Effector memory CD4-positive, alpha-beta T cell (primary cell): ENCODE measurements around the gene CSH1.
"Not testable (repeated sequence)": the region's sequence is repeated elsewhere in the genome, so short reads cannot be mapped to it uniquely, and the experiment has no call there.

Experiments
- DNase-seq, 3 donors: peaks; one replicate each; pipeline ENCODE4 v3.0.0-alpha.2; 2020
- H3K27ac ChIP-seq: 2 replicates; pipeline ENCODE4 v1.7.0; 2013; ENCODE audit warnings: mild to moderate bottlenecking, low read length, moderate library complexity; ENCODE audit not compliant: insufficient read depth, poor library complexity, severe bottlenecking
- H3K27me3 ChIP-seq: replicated peaks from 2 replicates; pipeline ENCODE4 v1.7.0; 2013; ENCODE audit warnings: mild to moderate bottlenecking, low read length; ENCODE audit not compliant: insufficient read depth, control insufficient read depth, poor library complexity, severe bottlenecking
- H3K36me3 ChIP-seq: 2 replicates; pipeline ENCODE4 v1.7.0; 2013; ENCODE audit warnings: mild to moderate bottlenecking, low read length, moderate library complexity; ENCODE audit not compliant: control insufficient read depth, insufficient read depth
- H3K4me1 ChIP-seq: 2 replicates; pipeline ENCODE4 v1.7.0; 2013; ENCODE audit warnings: low read length, mild to moderate bottlenecking; ENCODE audit not compliant: control insufficient read depth, insufficient read depth, poor library complexity, severe bottlenecking
- H3K4me3 ChIP-seq: 2 replicates; pipeline ENCODE4 v1.7.0; 2013; ENCODE audit warnings: low read length, low read depth, mild to moderate bottlenecking; ENCODE audit not compliant: insufficient read depth, poor library complexity, severe bottlenecking
- H3K9me3 ChIP-seq: 2 replicates; pipeline ENCODE4 v1.7.0; 2013; ENCODE audit warnings: mild to moderate bottlenecking, low read length, moderate library complexity; ENCODE audit not compliant: control insufficient read depth
- total RNA-seq, 3 donors: gene quantifications; one replicate each; lab custom pipeline; 2026; lab: John Stamatoyannopoulos, UW

Gene CSH1
- total RNA-seq: 0 reads per million in 3 donors

GRCh38 chr17:63896524-63897354 is at the start of gene CSH1:
CSH1 (minus strand) TSS chr17:63896574; CDS start chr17:63896511, 63 bp downstream.
- not testable (repeated sequence) for H3K27me3 ChIP-seq, DNase-seq, H3K4me1 ChIP-seq, H3K27ac ChIP-seq, H3K9me3 ChIP-seq, H3K4me3 ChIP-seq, H3K36me3 ChIP-seq

GRCh38 chr17:63945784-63946439 is 49.5 kb upstream of the CSH1 start:
- Histone ChIP-seq H3K27ac (no peak overlapping the region), H3K4me1 (peaks cover 19% of the 10 kb centered on the region), H3K9me3 (no peaks in the 10 kb centered on the region), H3K27me3 (no peaks in the 10 kb centered on the region), H3K4me3 (no peak overlapping the region), H3K36me3 (no peaks in the 10 kb centered on the region)
- DNase-seq: no peak

DNA sequence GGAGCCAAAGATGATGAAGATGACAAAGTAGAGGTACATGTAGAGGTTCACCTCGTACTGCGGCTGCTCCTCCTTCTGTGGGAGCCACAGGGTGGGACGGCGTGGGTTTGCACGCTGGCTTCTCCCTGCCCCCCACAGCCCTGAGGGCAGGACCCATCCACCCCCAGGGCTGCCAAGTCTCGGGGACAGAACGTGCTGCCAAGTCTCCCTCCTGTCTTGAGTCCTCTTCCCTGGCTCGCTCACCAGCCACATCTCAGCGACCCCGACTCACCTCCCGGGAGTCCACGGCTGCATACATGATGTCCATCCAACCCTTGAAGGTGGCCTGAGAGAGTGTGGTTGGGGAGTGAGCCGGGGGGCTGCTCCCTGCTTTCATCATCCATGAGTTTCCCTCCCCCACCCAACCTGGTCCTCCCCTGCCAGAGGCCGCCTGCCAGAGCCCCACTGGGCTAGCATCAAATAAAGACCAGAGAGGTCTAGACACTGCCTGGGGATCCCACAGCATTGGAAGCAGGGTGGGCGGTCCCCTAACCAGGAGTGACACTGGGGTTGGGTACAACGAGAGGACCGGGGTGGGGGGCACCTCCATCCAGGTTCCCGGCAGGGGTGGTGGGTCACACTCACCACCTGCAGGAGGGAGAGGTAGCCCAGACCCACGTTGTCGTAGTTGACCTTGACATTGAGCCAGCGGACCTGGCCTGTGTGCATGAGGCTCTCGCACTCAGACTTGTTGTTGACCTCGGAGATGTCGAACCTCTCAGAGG is 48.5 kb upstream of the CSH1 start:
- H3K9me3 ChIP-seq: no peaks in the 10 kb centered on the region
- no peak overlapping the region for H3K27ac ChIP-seq
- H3K4me3 ChIP-seq: no peak overlapping the region
- H3K36me3 ChIP-seq: no peaks in the 10 kb centered on the region
- peaks cover 19% of the 10 kb centered on the region for H3K4me1 ChIP-seq
- DNase-seq: no peak
- H3K27me3 ChIP-seq: no peaks in the 10 kb centered on the region

GRCh38 chr17:63943745-63944144 is 47.4 kb upstream of the CSH1 start:
- H3K36me3 ChIP-seq: no peaks in the 10 kb centered on the region
- DNase-seq: no peak
- H3K4me1 ChIP-seq: peaks cover 19% of the 10 kb centered on the region
- no peak overlapping the region for H3K4me3 ChIP-seq
- no peaks in the 10 kb centered on the region for H3K9me3 ChIP-seq
- no peaks in the 10 kb centered on the region for H3K27me3 ChIP-seq
- no peak overlapping the region for H3K27ac ChIP-seq

GRCh38 chr17:63942309-63942985 is 46.1 kb upstream of the CSH1 start:
- H3K4me1 ChIP-seq: peaks cover 19% of the 10 kb centered on the region

GRCh38 chr17:63941751-63942150 is 45.4 kb upstream of the CSH1 start:
- no peak overlapping the region for H3K27ac ChIP-seq
- no peaks in the 10 kb centered on the region for H3K9me3 ChIP-seq
- H3K4me1 ChIP-seq: peaks cover 15% of the 10 kb centered on the region
- no peaks in the 10 kb centered on the region for H3K36me3 ChIP-seq
- no peak overlapping the region for H3K4me3 ChIP-seq
- no peaks in the 10 kb centered on the region for H3K27me3 ChIP-seq
- no peak for DNase-seq

More at GRCh38 chr17:63942309-63942985, 46.1 kb upstream of the CSH1 start:
- no peak for DNase-seq
- H3K9me3 ChIP-seq: no peaks in the 10 kb centered on the region
- H3K27ac ChIP-seq: no peak overlapping the region
- H3K36me3 ChIP-seq: no peaks in the 10 kb centered on the region
- H3K27me3 ChIP-seq: no peaks in the 10 kb centered on the region
- no peak overlapping the region for H3K4me3 ChIP-seq

DNA sequence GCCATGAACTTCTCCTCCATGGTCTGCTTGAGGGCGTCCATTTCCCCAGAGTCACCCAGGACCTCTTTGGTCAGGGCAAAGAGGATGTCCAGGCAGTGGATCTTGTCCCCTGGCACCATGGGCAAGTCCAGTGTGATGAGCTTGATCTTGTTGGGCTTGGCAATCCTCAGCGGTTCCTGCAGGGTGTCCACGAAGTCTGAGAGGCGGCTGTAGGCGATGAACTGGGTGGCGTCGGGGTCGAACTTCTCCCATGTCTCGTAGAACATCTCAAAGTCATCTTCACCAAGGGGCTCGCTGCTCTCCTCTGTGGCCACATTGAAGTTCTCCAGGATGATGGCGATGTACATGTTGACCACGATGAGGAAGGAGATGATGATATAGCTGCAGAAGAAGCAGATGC is 44.8 kb upstream of the CSH1 start:
- H3K9me3 ChIP-seq: no peaks in the 10 kb centered on the region
- DNase-seq: no peak
- peaks cover 9% of the 10 kb centered on the region for H3K4me1 ChIP-seq
- H3K36me3 ChIP-seq: no peaks in the 10 kb centered on the region
- no peaks in the 10 kb centered on the region for H3K27me3 ChIP-seq
- H3K27ac ChIP-seq: no peak overlapping the region
- H3K4me3 ChIP-seq: no peak overlapping the region

GRCh38 chr17:63940584-63940983 is 44.2 kb upstream of the CSH1 start:
- H3K27me3 ChIP-seq: no peaks in the 10 kb centered on the region
- no peaks in the 10 kb centered on the region for H3K36me3 ChIP-seq

DNA sequence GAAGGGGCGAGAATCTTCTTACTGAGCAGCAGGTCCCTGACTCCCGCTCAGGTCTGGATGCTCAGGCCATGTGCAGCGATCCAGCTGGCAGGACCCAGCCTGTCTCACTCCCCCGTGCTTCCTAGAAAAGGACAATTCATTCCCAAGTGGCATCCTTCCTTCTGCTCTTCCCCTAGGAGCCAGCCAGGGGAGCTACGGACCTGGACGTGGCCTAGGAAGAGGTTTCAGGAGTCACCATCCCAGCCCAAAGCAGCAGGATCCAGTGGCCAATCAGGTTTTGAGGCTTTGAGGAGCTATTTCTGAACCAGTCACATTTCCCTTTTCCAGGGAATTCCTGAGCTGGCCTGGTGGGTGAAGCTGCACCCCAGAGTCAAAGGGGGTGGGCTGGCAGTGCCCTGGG is 43.5 kb upstream of the CSH1 start:
- Histone ChIP-seq H3K4me1 (no peaks in the 10 kb centered on the region), H3K4me3 (no peak overlapping the region), H3K27me3 (no peaks in the 10 kb centered on the region), H3K36me3 (no peaks in the 10 kb centered on the region), H3K9me3 (no peaks in the 10 kb centered on the region), H3K27ac (no peak overlapping the region)
- no peak for DNase-seq

More at GRCh38 chr17:63940584-63940983, 44.2 kb upstream of the CSH1 start:
- Histone ChIP-seq H3K9me3 (no peaks in the 10 kb centered on the region), H3K4me3 (no peak overlapping the region), H3K4me1 (peaks cover 3% of the 10 kb centered on the region), H3K27ac (no peak overlapping the region)
- no peak for DNase-seq
